NCI-H2107 treated with DMSO at 0.1 percent for 48 hours (cell line): ENCODE data around the gene MYCN.

Source experiments
- DNase-seq: peaks from one replicate; lab custom pipeline; 2025; ENCODE audit not compliant: unreplicated experiment; lab: John Stamatoyannopoulos, UW

Gene MYCN

DNA sequence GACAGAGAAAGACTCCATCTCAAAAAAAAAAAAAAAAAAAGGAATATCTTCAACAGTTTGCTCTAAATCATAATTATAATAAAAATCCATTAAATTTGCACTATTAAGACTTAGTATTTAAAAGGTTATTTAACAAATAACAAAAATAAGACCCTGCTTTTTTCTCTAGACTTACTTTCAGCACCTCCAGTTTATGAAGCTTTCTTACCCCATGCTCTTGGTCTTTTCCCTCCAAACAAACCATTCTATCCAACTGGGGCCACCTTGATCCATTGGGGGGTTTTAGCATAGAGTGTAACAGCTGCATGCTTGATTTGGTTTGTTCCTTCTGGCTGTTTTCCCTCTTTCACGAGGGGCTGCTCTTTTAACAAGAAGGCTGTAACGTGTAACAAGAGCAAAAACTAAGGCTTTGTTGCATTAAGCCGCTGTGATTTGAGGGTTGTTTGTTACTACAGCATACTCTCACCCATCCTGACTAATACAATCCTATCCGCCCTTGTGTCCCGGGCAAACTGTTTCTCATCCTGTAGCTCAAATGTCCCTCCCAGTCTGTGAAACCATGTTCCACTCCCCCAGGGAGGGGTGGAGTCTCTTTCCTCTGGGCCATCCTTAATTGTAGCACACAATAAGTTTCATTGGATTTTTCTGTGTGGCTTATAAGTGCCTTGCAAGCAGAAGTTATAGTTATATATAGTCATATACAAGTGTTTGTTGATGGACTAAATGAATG, 9.6 kb upstream of the MYCN start:
- no peak for DNase-seq

DNA sequence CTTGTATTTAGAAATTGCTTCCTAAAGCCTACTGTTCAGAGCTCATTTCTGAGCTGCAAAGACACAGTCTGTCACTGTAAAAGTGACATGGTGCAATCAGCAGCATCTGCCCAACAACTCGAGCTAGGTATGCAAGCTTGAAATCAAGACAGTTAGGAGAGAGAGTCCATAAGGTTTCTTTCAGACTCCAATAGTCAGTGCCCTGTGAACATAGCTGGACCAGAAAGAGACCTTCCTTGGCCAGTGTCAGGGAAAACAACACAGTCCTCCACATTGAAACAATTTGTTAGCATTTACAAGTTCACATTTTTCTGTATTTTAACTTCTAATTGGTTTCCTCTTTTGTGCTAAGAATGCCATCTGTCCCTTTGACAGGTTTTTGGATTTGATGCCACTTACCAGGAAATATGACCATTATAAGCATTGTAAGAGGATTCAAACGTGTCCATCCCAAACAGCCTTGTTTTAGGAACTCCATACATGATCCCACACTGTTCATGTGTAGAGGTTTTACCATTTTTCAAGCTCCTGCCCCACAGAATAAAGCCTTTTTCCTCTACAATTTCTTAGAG, 8.9 kb upstream of the MYCN start:
- no peak for DNase-seq

DNA sequence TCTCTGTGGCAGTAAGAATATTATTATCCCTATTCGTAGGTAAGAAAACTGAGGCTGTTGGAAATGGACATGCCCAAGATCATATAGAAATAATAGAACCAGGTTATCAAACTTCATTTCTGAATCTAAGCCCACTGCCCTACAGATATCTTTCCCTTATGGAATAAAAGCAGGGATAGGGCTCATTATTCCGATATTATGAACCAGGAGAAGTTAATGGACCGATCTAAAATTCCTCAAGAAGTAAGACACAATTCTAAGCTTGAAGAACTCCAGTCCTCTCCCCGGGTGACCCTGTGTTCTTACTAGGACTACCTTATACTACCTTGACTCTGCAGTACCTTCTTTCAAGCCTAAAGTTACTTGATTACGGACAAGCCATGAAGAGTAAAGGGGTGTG, 8.4 kb upstream of the MYCN start:
- DNase-seq = no peak

DNA sequence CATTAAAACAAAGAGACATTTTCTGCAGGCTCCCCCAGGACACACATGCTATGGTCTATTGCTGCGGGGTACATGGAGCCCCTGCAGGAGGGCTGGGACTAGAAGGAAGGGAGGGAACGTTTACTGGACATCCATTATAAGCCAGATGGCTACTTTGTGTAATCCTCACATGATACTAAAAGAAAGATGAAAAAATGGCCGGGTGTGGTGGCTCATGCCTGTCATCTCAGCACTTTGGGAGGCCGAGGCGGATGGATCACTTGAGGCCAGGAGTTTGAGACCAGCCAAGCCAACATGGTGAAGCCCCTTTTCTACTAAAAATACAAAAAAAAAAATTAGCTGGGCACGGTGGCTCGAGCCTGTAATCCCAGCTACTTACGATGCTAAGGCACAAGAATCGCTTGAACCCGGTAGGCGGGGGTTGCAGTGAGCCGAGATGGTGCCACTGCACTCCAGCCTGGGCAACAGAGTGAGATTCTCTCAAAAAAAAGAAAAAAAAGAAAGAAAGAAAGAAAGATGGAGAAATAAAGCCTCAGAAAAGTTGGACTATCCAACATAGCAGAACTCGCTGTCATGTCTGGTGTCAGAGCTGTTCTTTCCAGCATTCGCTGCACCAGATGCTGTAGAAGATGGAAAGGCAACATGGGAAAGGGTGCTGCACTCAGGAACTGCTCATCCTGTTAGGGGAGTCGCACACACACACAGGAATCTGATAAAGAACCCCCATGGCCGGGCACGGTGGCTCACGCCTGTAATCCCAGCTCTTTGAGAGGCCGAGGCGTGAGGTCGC, 7.8 kb upstream of the MYCN start:
- no peak for DNase-seq

DNA sequence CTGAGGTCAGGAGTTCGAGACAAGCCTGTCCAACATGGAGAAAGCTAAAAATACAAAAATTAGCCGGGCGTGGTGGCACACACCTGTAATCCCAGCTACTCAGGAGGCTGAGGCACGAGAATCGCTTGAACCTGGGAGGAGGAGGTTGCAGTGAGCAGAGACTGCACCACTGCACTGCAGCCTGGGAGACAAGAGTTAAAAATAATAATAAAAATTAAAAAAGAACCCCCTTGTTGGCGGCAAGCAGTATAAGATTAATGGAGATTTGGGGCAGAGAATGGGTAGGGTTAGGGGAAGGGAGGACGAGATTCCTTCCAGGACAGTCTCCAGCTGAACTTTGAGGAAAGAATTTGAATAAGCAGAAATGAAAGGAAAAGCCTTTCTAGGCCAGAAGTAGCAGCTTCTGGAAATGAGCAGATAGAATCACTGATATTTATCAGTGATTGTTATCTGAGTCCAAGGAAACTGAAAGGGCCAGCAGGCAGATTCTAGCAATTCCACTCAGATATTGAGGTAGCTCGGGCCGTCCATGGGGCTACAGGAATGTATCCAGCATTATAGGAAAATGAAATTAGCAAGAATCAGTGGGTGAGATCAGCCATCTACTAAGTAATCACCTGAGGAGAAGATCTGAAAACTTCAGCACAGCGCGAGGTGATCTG, 7.0 kb upstream of the MYCN start:
- no peak for DNase-seq

DNA sequence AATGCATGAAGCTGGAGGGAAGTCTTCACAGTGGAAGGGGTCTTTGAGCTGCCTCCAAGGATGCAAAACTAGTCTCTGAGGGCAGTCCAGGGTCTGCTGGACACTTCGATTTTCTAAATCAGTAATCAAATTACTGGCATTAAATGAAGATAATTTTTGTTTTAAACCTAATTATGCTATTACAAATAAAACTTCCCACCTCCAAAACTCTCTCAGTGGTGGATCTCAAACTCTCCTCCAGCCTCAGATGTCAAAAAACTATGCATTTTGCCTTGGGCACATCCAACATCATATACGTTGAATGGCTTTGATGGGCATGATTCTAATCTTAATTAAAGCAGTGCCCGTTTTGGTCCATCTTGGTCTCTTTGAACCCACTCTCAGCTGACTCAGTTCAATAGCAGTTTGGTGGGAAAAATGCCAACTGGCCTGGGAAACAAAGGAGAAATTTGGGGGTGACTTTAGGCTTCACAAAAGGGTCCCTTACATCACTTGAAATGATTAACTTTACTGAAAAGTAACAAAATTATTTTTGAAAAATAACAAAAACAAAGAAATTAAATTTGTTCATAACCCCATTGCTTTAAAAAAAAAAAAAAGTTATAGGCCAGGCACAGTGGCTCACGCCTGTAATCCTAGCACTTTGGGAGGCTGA, 5.9 kb upstream of the MYCN start:
- no peak for DNase-seq

DNA sequence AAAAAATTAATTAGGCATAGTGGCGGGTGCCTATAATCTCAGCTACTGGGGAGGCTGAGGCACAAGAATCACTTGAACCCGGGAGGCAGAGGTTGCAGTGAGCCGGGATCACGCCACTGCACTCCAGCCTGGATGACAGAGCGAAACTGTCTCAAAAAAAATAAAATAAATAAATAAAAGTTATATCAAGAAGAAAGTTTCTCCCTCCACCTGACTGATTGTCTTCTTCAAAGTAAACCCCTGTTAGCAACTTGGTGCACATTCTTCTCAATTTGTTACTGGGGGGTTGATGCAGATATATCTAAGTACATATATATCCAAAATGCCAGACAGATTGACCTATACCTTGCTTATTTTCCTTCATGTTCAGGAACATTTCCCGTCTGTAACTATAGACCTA, 5.2 kb upstream of the MYCN start:
- no peak for DNase-seq

DNA sequence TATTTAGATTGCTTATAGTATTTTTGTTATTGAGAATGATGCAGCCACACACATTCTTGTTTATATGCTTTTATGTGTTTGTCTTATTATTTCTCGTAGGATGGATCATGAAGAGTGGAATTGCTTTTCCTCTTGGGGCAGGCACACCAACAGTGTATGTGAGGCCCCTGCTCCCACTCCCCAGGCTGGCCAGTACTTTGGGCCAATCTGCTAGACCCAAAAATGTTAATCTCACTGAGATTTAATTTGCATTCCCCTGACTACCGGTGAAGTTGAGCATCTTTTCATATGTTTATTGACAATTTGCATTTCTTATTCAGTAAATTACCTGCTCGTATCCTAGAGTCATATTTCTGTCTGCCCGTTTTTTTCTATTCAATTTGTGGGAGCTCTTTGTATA, 4.7 kb upstream of the MYCN start:
- no peak for DNase-seq

DNA sequence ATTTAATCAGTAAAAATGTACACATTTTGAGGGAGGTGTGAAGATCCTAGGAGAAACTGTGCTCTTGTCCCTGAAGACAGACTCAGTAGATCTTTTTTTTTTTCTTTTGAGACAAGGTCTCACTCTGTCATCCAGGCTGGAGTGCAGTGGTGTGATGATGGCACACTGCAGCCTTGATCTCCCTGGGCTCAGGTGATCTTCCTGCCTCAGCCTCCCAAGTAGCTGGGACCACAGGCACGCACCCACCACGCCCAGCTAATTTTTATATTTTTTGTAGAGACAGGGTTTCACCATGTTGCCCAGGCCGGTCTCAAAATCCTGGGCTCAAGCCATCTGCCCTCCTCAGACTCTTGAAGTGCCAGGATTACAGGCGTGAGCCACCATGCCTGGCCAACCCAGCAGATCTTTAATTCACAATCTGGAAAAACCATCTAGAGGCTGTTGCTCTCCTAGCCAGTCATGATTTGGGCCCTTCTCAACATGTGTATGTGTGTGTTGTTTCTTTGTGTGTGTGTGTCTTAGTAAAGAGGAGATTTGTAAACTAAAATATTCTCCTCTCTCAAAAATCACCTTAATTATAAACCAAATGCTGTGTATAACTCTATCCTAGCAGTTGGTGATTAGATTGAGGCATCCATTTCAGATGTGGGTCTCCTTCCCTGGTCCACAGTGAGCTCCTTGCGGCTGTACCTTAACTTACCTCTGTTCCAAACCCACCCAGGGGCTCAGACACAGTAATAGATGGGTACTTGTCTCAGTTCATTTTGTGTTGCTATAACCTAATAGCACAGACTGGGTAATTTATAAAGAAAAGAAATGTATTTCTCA, 3.9 kb upstream of the MYCN start:
- DNase-seq = no peak

DNA sequence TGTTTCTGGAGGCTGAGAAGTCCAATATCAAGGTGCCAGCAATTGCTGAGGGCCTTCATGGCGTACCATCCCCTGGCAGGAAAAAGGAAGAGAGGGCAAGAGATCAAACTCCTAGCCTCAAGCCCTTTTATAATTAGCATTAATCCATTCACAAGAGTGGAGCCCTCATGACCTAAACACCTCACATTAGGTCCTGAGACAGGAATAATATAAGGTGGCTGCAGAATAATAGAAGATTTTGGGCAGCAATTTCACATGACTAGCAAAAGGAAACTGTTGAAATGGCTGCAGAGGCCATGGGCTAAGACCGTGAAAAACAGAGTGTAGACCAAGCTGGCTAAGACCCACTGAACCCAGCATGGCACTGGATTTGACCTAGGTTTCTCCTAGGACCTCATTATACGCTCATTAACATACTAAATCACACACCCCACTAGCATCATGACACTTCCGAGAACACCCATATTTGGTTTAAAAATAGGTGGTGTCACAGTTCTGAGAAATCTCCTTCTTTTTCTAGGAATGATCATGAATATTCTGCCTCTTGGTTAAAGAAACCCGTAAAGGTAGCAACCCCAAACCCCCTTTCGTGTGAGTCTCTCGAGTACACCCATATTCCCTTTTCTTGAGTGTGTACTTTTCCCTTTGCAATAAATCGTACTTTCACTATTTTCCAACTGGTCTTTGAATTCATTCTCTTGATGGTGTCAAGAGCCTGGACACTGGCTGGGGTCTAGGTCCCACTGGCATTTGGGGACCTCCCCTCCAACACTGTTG, 3.1 kb upstream of the MYCN start:
- DNase-seq = no peak

DNA sequence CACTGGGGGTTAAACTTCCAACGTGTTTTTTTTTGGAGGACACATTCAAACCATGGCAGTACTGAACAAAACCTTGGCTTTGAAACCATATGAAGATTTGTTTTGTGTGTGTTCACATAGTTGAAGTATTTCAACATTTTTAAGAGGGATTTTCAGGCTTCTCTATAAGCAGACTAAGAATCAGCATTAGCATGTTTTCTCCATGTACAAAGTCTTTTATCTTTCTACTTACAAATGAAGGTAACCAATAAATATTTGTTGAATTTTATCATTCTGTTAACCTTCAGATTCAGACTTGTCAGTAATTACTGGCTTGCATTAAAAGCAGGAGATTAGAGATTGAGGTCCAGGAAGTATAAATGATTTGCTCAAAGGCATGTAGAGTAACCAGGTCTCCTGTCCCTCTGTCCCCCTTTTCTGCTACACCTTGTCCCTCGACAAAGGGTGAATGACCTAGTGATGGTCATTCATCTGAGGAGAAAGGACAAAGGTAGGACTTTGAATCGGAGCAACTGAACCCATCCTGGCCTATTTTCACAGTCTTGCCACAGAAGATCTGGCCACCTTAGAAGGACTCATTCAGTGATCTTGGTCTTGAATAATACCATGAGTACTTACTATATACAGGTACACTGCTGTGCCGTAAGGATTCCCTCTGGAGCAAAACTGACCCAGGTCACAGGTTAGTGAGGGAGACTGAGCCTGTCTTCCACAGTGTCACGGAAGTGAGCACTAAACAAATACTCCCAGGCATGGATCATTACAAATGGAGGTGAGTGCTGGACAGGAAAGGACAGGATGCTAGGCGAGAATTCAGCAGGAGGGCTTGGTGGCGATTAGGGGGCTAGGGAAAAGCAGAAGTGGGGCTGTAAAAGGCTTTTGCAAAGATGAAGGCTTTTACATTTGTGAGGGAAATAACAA, 2.2 kb upstream of the MYCN start:
- no peak for DNase-seq

DNA sequence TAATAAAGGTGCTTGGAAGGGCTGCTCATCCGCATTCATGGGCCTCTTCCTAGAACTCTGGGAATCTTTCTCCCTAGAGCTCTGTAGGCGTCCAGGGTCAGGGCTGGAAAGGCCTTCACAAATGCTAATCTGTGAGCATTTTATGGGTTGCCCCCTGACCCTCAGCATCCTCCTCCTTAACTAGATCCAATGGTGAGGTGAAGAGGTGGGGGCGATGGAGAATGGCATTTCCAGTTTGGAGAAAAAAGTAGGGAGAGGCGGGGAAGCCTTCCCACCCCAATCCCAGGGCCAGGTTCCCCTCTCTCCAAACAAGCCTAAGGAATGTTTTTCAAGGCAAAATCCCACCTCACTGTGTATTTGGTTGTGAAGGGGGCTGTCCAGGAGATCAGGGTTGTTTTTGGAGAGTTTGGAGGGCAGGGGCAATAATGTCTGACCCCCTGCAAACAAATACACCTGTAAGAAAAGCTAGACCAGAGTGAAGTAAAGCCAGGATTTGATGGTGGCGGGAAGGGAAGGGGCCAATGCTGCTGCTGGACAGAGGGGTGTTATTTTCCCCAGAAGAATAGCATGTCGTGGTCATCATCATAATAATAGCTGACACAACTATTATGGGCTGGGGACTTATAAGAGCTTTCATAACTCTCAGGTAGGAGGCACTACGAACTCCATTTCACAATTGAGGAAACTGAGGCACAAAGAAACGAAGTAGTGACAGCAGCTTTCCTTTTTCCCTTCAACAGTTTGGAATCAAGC, 1.4 kb upstream of the MYCN start:
- no peak for DNase-seq

DNA sequence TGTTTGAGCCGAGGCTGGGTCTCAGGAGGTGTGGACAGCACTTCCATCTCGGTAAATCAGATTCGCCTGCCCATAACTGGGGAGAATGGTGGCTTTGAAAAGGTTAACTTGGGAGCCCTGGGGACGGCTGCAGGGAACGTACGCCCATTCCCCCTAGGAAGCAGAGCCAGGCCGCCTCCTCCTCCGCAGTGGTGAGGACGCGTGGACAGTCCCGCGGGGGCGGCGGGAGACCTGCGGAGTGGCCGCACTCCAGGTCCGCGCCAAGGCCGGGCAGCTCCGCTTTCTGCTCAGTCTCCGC, 845 bp upstream of the MYCN start:
- DNase-seq = no peak

DNA sequence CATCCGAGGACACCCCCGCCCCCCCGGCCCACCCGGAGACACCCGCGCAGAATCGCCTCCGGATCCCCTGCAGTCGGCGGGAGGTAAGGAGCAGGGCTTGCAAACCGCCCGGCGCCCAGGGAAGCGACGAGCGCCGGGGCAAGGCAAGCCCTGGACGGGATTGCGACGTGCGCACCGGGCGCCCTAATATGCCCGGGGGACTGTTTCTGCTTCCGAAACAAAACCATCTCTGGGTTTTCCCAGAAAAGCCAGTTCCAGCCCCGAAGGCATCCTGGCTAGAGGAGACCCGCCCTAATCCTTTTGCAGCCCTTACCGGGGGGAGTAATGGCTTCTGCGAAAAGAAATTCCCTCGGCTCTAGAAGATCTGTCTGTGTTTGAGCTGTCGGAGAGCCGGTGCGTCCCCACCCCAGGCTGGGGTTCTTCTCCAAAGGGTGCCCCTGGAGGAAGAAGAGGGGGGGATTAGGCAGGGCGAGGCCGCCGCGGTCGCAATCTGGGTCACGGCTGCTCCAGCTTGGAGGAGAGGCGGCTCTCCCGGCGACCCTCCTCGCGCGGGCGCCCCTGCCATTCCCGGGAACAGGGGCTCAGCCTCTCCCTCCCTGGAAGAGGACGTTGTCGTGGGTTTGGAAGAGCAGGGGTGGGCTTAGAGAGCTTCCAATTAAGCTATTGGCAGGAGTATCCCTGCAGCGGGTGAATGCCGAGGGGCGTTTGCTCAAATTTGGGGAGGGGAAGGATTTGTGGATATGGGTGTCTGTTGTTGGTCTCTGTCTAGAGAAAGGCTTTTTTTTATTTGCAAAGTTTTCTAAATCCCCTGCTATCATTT, 521 bp downstream of the MYCN start:
- no peak for DNase-seq

DNA sequence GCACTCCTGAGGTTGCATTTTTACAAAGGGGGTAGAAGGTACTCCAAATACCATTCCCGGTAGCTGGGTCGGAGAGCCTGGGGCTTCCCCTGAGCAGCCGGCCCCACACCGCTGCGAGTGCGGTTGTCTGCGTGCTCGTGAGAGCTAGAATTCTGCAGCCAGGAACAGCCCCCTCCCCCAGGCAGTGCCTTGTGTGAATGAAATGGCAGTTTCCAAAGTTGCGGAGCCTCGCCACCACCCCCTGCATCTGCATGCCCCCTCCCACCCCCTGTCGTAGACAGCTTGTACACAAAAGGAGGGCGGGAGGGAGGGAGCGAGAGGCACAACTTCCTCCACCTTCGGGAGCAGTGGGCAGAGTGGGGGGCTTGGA, 1.1 kb downstream of the MYCN start:
- DNase-seq = peak; percentile 11

DNA sequence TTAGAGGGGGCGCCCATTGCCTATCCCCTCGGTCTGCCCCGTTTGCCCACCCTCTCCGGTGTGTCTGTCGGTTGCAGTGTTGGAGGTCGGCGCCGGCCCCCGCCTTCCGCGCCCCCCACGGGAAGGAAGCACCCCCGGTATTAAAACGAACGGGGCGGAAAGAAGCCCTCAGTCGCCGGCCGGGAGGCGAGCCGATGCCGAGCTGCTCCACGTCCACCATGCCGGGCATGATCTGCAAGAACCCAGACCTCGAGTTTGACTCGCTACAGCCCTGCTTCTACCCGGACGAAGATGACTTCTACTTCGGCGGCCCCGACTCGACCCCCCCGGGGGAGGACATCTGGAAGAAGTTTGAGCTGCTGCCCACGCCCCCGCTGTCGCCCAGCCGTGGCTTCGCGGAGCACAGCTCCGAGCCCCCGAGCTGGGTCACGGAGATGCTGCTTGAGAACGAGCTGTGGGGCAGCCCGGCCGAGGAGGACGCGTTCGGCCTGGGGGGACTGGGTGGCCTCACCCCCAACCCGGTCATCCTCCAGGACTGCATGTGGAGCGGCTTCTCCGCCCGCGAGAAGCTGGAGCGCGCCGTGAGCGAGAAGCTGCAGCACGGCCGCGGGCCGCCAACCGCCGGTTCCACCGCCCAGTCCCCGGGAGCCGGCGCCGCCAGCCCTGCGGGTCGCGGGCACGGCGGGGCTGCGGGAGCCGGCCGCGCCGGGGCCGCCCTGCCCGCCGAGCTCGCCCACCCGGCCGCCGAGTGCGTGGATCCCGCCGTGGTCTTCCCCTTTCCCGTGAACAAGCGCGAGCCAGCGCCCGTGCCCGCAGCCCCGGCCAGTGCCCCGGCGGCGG, 1.7 kb downstream of the MYCN start:
- DNase-seq = no peak
